ENCODE measurements around the gene BEST1. TPM values are rescaled to one million over a fixed set of nuclear protein-coding genes. Genes with fewer than 3 reads are reported as not detected.

Gene BEST1

Small RNA genes within 50 kb of the gene (small RNA-seq; reads per million reads assigned to genes)
- not detected for gene RNU6-1243P (ENCODE audit: insufficient read depth)
